GM23338 (cell line): Measurements from ENCODE around the gene FAM110A. TPM values are rescaled to one million over a fixed set of nuclear protein-coding genes. Genes with fewer than 3 reads are reported as not detected.

Experiments
- ATAC-seq: fragments of 200-7000 bp; cut with Tn5 transposase; 3 replicates; pipeline ENCODE4 v1.9.1; 2020
- DNase-seq: peaks from one replicate; pipeline ENCODE4 v3.0.0-alpha.2; 2015; ENCODE audit warnings: low spot score
- H2AFZ ChIP-seq: fragments of 200-600 bp; sonication (generic); 2 replicates; pipeline ENCODE4 v1.8.0; 2016; ENCODE audit warnings: antibody characterized with exemption, mild to moderate bottlenecking, moderate library complexity
- H3F3A ChIP-seq: fragments of 200-600 bp; sonication (generic); replicated peaks from 2 replicates; pipeline ENCODE4 v1.8.0; 2017; ENCODE audit warnings: antibody characterized with exemption, mixed run types, low read depth
- H3K27ac ChIP-seq: fragments of 200-600 bp; sonication (generic); 2 replicates; pipeline ENCODE4 v1.6.1; 2016; ENCODE audit warnings: low read depth
- H3K27me3 ChIP-seq: fragments of 200-600 bp; sonication (generic); 2 replicates; pipeline ENCODE4 v1.8.0; 2016; ENCODE audit warnings: mild to moderate bottlenecking, mixed run types, moderate library complexity; ENCODE audit not compliant: insufficient read depth
- H3K36me3 ChIP-seq: fragments of 200-600 bp; sonication (generic); 2 replicates; pipeline ENCODE4 v1.8.0; 2016; ENCODE audit warnings: mild to moderate bottlenecking; ENCODE audit not compliant: insufficient read depth
- H3K4me1 ChIP-seq: fragments of 200-600 bp; sonication (generic); 2 replicates; pipeline ENCODE4 v1.8.0; 2016; ENCODE audit warnings: mild to moderate bottlenecking, moderate library complexity; ENCODE audit not compliant: insufficient read depth
- H3K4me2 ChIP-seq: fragments of 200-600 bp; sonication (generic); 2 replicates; pipeline ENCODE4 v1.7.1; 2017; ENCODE audit warnings: mixed run types
- H3K4me3 ChIP-seq: fragments of 200-600 bp; sonication (generic); 2 replicates; pipeline ENCODE4 v1.6.1; 2016; ENCODE audit warnings: mixed run types
- H3K79me2 ChIP-seq: fragments of 200-600 bp; sonication (generic); replicated peaks from 2 replicates; pipeline ENCODE4 v1.8.0; 2017; ENCODE audit warnings: mild to moderate bottlenecking; ENCODE audit not compliant: insufficient read depth
- H3K9me2 ChIP-seq: fragments of 200-600 bp; sonication (generic); 2 replicates; pipeline ENCODE4 v1.8.0; 2017; ENCODE audit not compliant: insufficient read depth
- H4K20me1 ChIP-seq: fragments of 200-600 bp; sonication (generic); replicated peaks from 2 replicates; pipeline ENCODE4 v1.8.0; 2017; ENCODE audit warnings: mild to moderate bottlenecking; ENCODE audit not compliant: insufficient read depth
- H3K27ac Mint-ChIP-seq: 2 replicates; pipeline ENCODE4 v1.8.0; 2020; ENCODE audit warnings: inconsistent platforms, mild to moderate bottlenecking, moderate library complexity, mixed read lengths
- H3K27me3 Mint-ChIP-seq: 3 replicates; pipeline ENCODE4 v1.8.0; 2022; ENCODE audit warnings: low read depth, mild to moderate bottlenecking, moderate library complexity, mixed read lengths, inconsistent platforms; ENCODE audit not compliant: insufficient read depth, poor library complexity
- H3K36me3 Mint-ChIP-seq: 3 replicates; pipeline ENCODE4 v1.8.0; 2021; ENCODE audit warnings: low read depth, mild to moderate bottlenecking, inconsistent platforms, moderate library complexity, mixed read lengths
- H3K4me1 Mint-ChIP-seq: 3 replicates; pipeline ENCODE4 v1.8.0; 2020; ENCODE audit warnings: mild to moderate bottlenecking, inconsistent platforms, mixed read lengths
- H3K4me3 Mint-ChIP-seq: 3 replicates; pipeline ENCODE4 v1.8.0; 2021; ENCODE audit warnings: moderate library complexity, mild to moderate bottlenecking, inconsistent platforms, mixed read lengths
- H3K9me3 Mint-ChIP-seq: 3 replicates; pipeline ENCODE4 v1.8.0; 2020; ENCODE audit warnings: moderate library complexity, mild to moderate bottlenecking, inconsistent platforms, mixed read lengths
- CREB1 ChIP-seq: fragments of 250-450 bp; sonication (Bioruptor Pico); IDR thresholded peaks from 2 replicates; pipeline ENCODE4 v1.5.0; 2020; ENCODE audit warnings: low read depth, mild to moderate bottlenecking, moderate library complexity
- long read RNA-seq: library from polyadenylated mRNA; unstranded; transcript quantifications from one replicate; pipeline ENCODE4 v2.0.0, GENCODE V29; 2020; ENCODE audit not compliant: unreplicated experiment
- polyA plus RNA-seq: library from polyadenylated mRNA; unstranded; fragments of >200 nt; fragmentation: Nextera tagmentation; extraction: Ambion mirVana; gene quantifications from 2 replicates; pipeline ENCODE4 v1.2.1, GENCODE V29; 2016
- total RNA-seq: library from RNA; depleted of rRNA; stranded (reverse); fragments of >200 nt; shearing (Covaris generic); gene quantifications from 2 replicates; pipeline ENCODE4 v1.2.3, GENCODE V29; 2014; rRNA removed
- TF ChIP-seq, protein P1 (sequence below): fragments of 250-450 bp; sonication (Bioruptor Pico); IDR thresholded peaks from 2 replicates; pipeline ENCODE4 v1.5.0; 2020; ENCODE audit warnings: mild to moderate bottlenecking, moderate library complexity

FAM110A gene
- total RNA-seq: 13.7 and 15.0 TPM in 2 replicates
- polyA plus RNA-seq: 9.9 and 10.7 TPM in 2 replicates
- long read RNA-seq, transcript FAM110A-206 (2 exons, 1,614 nt): major isoform, 8 of 12 reads
- long read RNA-seq, partial matches to known transcripts: 2 of 12 reads
- long read RNA-seq, other reads (novel, unspliced or antisense): 0 of 12 reads

GRCh38 chr20:833450-834150 is at the start of gene FAM110A:
Gene FAM110A (plus strand): TSS chr20:833715. CDS start chr20:844805, 11,090 bp downstream.
- peak; percentile 95 for ATAC-seq

More at GRCh38 chr20:833450-834150, at the start of gene FAM110A:
- H3K27me3 ChIP-seq: peaks cover 16% of the 10 kb centered on the region
- no peaks in the 10 kb centered on the region for H3F3A ChIP-seq
- H3K4me2 ChIP-seq: peak within 1 kb of the TSS; percentile 91
- no peaks in the 10 kb centered on the region for H3K79me2 ChIP-seq
- no peaks in the 10 kb centered on the region for H3K36me3 ChIP-seq
- Mint-ChIP-seq H3K36me3 (no peaks in the 10 kb centered on the region; the same call in 2 of the 3 replicates), H3K27me3 (peaks cover 15% of the 10 kb centered on the region), H3K4me1 (peaks cover 4% of the 10 kb centered on the region), H3K27ac (no peak within 1 kb of the TSS; the same call in 1 of the 2 replicates), H3K4me3 (peak within 1 kb of the TSS; percentile 79), H3K9me3 (peaks cover 4% of the 10 kb centered on the region; the same call in 2 of the 3 replicates)
- H4K20me1 ChIP-seq: no peaks in the 10 kb centered on the region
- TF ChIP-seq, protein P1, sequence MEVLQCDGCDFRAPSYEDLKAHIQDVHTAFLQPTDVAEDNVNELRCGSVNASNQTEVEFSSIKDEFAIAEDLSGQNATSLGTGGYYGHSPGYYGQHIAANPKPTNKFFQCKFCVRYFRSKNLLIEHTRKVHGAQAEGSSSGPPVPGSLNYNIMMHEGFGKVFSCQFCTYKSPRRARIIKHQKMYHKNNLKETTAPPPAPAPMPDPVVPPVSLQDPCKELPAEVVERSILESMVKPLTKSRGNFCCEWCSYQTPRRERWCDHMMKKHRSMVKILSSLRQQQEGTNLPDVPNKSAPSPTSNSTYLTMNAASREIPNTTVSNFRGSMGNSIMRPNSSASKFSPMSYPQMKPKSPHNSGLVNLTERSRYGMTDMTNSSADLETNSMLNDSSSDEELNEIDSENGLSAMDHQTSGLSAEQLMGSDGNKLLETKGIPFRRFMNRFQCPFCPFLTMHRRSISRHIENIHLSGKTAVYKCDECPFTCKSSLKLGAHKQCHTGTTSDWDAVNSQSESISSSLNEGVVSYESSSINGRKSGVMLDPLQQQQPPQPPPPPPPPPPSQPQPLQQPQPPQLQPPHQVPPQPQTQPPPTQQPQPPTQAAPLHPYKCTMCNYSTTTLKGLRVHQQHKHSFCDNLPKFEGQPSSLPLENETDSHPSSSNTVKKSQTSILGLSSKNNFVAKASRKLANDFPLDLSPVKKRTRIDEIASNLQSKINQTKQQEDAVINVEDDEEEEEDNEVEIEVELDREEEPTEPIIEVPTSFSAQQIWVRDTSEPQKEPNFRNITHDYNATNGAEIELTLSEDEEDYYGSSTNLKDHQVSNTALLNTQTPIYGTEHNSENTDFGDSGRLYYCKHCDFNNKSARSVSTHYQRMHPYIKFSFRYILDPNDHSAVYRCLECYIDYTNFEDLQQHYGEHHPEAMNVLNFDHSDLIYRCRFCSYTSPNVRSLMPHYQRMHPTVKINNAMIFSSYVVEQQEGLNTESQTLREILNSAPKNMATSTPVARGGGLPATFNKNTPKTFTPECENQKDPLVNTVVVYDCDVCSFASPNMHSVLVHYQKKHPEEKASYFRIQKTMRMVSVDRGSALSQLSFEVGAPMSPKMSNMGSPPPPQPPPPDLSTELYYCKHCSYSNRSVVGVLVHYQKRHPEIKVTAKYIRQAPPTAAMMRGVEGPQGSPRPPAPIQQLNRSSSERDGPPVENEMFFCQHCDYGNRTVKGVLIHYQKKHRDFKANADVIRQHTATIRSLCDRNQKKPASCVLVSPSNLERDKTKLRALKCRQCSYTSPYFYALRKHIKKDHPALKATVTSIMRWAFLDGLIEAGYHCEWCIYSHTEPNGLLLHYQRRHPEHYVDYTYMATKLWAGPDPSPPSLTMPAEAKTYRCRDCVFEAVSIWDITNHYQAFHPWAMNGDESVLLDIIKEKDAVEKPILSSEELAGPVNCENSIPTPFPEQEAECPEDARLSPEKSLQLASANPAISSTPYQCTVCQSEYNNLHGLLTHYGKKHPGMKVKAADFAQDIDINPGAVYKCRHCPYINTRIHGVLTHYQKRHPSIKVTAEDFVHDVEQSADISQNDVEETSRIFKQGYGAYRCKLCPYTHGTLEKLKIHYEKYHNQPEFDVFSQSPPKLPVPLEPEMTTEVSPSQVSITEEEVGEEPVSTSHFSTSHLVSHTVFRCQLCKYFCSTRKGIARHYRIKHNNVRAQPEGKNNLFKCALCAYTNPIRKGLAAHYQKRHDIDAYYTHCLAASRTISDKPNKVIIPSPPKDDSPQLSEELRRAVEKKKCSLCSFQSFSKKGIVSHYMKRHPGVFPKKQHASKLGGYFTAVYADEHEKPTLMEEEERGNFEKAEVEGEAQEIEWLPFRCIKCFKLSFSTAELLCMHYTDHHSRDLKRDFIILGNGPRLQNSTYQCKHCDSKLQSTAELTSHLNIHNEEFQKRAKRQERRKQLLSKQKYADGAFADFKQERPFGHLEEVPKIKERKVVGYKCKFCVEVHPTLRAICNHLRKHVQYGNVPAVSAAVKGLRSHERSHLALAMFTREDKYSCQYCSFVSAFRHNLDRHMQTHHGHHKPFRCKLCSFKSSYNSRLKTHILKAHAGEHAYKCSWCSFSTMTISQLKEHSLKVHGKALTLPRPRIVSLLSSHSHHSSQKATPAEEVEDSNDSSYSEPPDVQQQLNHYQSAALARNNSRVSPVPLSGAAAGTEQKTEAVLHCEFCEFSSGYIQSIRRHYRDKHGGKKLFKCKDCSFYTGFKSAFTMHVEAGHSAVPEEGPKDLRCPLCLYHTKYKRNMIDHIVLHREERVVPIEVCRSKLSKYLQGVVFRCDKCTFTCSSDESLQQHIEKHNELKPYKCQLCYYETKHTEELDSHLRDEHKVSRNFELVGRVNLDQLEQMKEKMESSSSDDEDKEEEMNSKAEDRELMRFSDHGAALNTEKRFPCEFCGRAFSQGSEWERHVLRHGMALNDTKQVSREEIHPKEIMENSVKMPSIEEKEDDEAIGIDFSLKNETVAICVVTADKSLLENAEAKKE (CRISPR knock-in tag): no peak
- peak; percentile 24; the same call in 1 of the 2 replicates for TF ChIP-seq CREB1 (CRISPR knock-in tag)
- no peaks in the 10 kb centered on the region for H3K9me2 ChIP-seq
- peak within 1 kb of the TSS; percentile 97 for H2AFZ ChIP-seq
- peak within 1 kb of the TSS; percentile 77 for H3K4me3 ChIP-seq
- no peak within 1 kb of the TSS for H3K27ac ChIP-seq
- DNase-seq: peak; percentile 98
- H3K4me1 ChIP-seq: peaks cover 12% of the 10 kb centered on the region
